Suprapubic skin (tissue), 4 donors: Measurements from ENCODE around the gene TAF1. TPM values are rescaled to one million over a fixed set of nuclear protein-coding genes. Genes with fewer than 3 reads are reported as not detected.

Source experiments
- DNase-seq, 2 donors: peaks; one replicate each; pipeline ENCODE4 v3.0.0-alpha.2; 2019; ENCODE audit warnings: low spot score in 2 of 2
- H3K27ac ChIP-seq: fragments of 200-600 bp; sonication (generic); one replicate; pipeline ENCODE4 v1.5.1; 2019
- H3K27me3 ChIP-seq: fragments of 200-600 bp; sonication (generic); one replicate; pipeline ENCODE4 v1.5.1; 2019
- H3K36me3 ChIP-seq: fragments of 200-600 bp; sonication (generic); one replicate; pipeline ENCODE4 v1.5.1; 2019
- H3K4me1 ChIP-seq: fragments of 200-600 bp; sonication (generic); one replicate; pipeline ENCODE4 v1.5.1; 2019
- H3K4me3 ChIP-seq: fragments of 200-600 bp; sonication (generic); one replicate; pipeline ENCODE4 v1.5.1; 2019; ENCODE audit warnings: mild to moderate bottlenecking
- H3K9me3 ChIP-seq: fragments of 200-600 bp; sonication (generic); one replicate; pipeline ENCODE4 v1.5.1; 2019
- EP300 ChIP-seq: sonication (generic); formaldehyde crosslinking; IDR thresholded peaks from one replicate; pipeline ENCODE4 v1.6.1; 2017; ENCODE audit warnings: antibody characterized with exemption
- POLR2A ChIP-seq, 2 donors: fragments of 450-650 bp; IDR thresholded peaks; one replicate each; pipeline ENCODE4 v1.6.1; 2017; ENCODE audit warnings: antibody characterized with exemption in 2 of 2, mild to moderate bottlenecking in 2 of 2, moderate library complexity in 2 of 2
- POLR2AphosphoS5 ChIP-seq, 3 donors: sonication (generic); formaldehyde crosslinking; IDR thresholded peaks; one replicate each; pipeline ENCODE4 v1.6.1; 2017; ENCODE audit warnings: antibody characterized with exemption in 3 of 3
- WGBS: methylation state at CpG from one replicate; pipeline ENCODE4 v1.1.5; 2018; 5-methylcytosine and 5-hydroxymethylcytosine counted together
- total RNA-seq, 4 donors: library from RNA; depleted of rRNA; stranded (reverse); fragments of >200 nt; gene quantifications; one replicate each; pipeline ENCODE4 v1.1.0, GENCODE V29; 2016
- TF ChIP-seq, protein P1 (sequence below), 2 donors: fragments of 200-600 bp in 1 of 2; fragments of 450-650 bp in 1 of 2; sonication (generic) in 1 of 2; IDR thresholded peaks; one replicate each; pipeline ENCODE4 v1.5.1; 2016 to 2019; ENCODE audit warnings: antibody characterized with exemption in 2 of 2, mild to moderate bottlenecking in 1 of 2, moderate library complexity in 1 of 2

The TAF1 gene
- total RNA-seq, 4 donors from 2014 or later = 24.5 to 92.5 (median 45.2) TPM

DNA sequence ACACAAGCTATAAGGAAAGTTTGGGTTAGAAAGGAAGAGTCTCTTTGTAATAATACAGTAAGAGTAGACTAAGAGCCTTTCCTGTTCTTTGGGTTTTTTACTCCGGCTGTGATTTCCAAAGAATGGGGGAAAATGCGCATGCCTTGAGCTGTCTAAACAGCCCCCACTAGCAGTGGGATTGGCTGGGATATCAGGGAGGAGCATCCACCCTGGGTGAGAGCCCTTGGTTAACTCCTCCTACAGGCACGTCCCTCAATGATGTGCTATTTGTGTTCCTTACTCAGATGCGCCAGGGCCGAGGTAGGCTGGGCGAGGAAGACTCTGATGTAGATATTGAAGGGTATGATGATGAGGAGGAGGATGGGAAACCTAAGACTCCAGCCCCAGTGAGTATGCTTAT, 92.7 kb downstream of the TAF1 start:
- no peaks in the 10 kb centered on the region for H3K9me3 ChIP-seq
- H3K4me3 ChIP-seq = no peak overlapping the region
- H3K27ac ChIP-seq = no peak overlapping the region
- over 99% methylated on average over 6 of the region's 6 CpGs for WGBS
- H3K36me3 ChIP-seq = peaks cover 73% of the 10 kb centered on the region
- no peaks in the 10 kb centered on the region for H3K27me3 ChIP-seq
- no peak for DNase-seq
- TF ChIP-seq POLR2AphosphoS5 (IDR thresholded peaks at IDR 0.05) (no peak), POLR2A (IDR thresholded peaks at IDR 0.05) (no peak), EP300 (no peak)
- TF ChIP-seq, protein P1, sequence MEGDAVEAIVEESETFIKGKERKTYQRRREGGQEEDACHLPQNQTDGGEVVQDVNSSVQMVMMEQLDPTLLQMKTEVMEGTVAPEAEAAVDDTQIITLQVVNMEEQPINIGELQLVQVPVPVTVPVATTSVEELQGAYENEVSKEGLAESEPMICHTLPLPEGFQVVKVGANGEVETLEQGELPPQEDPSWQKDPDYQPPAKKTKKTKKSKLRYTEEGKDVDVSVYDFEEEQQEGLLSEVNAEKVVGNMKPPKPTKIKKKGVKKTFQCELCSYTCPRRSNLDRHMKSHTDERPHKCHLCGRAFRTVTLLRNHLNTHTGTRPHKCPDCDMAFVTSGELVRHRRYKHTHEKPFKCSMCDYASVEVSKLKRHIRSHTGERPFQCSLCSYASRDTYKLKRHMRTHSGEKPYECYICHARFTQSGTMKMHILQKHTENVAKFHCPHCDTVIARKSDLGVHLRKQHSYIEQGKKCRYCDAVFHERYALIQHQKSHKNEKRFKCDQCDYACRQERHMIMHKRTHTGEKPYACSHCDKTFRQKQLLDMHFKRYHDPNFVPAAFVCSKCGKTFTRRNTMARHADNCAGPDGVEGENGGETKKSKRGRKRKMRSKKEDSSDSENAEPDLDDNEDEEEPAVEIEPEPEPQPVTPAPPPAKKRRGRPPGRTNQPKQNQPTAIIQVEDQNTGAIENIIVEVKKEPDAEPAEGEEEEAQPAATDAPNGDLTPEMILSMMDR (IDR thresholded peaks at IDR 0.05) = no peak
- no peaks in the 10 kb centered on the region for H3K4me1 ChIP-seq

DNA sequence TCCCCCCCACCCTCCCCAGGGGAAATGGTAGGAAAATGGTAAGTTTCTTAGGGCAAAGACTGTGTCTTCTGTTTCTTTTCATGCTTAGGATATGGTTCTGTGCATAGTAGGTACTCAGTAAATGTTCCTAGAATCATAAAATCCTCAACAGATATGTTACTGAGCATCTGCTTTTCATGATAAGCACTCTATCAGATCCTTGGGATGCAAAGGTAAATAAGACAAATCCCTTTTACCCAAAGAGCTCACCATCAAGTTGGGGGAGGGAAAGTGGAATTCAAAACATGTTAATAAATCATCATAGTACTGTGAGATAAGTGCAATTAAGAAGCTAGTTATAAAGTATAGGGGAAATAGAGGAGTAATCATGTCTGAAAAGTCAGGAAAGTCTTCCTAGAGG, 98.8 kb downstream of the TAF1 start:
- no peak overlapping the region for H3K4me3 ChIP-seq
- H3K27me3 ChIP-seq = no peaks in the 10 kb centered on the region
- no peaks in the 10 kb centered on the region for H3K9me3 ChIP-seq
- H3K27ac ChIP-seq = no peak overlapping the region
- no peak for TF ChIP-seq POLR2A (IDR thresholded peaks at IDR 0.05)
- TF ChIP-seq, protein P1 (IDR thresholded peaks at IDR 0.05) = no peak
- TF ChIP-seq EP300 = no peak
- no peak for TF ChIP-seq POLR2AphosphoS5 (IDR thresholded peaks at IDR 0.05)
- no peak for DNase-seq
- no peaks in the 10 kb centered on the region for H3K4me1 ChIP-seq
- peaks cover 53% of the 10 kb centered on the region for H3K36me3 ChIP-seq

DNA sequence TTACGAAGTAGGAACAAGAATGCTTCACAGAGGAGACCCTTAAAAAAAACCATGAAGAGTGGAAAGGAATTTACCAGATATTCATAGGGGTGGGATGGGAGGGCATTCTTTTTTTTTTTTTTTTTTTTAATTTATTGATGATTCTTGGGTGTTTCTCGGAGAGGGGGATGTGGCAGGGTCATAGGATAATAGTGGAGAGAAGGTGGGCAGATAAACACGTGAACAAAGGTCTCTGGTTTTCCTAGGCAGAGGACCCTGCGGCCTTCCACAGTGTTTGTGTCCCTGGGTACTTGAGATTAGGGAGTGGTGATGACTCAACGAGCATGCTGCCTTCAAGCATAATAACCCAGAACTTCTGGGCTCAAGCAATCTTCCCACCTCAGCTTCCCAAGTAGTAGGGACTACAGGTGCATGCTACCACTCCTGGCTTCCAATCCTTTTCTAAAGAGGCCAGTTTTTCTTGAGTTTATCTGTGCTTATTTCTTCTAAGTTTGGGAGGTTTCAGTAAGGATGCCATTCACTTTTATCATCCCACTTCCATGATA, 100.9 kb downstream of the TAF1 start:
- H3K27me3 ChIP-seq = no peaks in the 10 kb centered on the region
- no peaks in the 10 kb centered on the region for H3K9me3 ChIP-seq
- no peaks in the 10 kb centered on the region for H3K4me1 ChIP-seq
- peaks cover 33% of the 10 kb centered on the region for H3K36me3 ChIP-seq
- no peak for TF ChIP-seq POLR2AphosphoS5 (IDR thresholded peaks at IDR 0.05)
- no peak overlapping the region for H3K27ac ChIP-seq
- H3K4me3 ChIP-seq = no peak overlapping the region
- DNase-seq = no peak
- 72% methylated on average over 5 of the region's 5 CpGs for WGBS

DNA sequence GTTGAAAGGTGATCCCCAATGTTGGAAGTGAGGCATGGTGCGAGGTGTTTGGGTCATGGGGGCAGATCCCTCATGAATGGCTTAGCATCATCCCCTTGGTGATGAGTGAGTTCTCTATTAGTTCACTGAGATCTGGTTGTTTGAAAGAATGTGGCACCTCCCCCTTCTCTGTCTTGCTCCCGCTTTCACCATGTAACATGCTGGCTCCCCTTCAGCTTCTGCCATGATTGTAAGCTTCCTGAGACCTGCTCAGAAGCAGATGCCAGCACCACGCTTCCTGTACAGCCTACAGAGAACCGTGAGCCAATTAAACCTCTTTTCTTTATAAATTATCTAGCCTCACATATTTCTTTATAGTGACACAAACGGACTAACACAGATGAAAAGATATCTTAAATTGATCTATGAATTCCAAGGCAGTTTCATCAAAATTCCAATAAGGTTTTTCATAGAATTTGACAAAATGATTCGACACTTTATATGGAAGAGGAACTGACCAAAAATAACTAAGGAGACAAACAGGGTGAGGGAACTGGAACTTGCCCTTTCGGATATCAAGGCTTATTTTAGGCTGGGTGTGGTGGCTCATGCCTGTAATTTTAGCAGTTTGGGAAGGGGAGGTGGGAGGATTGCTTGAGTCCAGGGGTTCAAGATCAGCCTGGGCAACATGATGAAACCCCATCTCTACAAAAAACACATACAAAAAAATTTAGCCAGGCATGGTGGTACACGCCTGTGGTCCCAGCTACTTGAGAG, 109.8 kb downstream of the TAF1 start:
- H3K27ac ChIP-seq = no peak overlapping the region
- no peak for TF ChIP-seq EP300
- TF ChIP-seq, protein P1 (IDR thresholded peaks at IDR 0.05) = no peak
- TF ChIP-seq POLR2AphosphoS5 (IDR thresholded peaks at IDR 0.05) = no peak
- TF ChIP-seq POLR2A (IDR thresholded peaks at IDR 0.05) = no peak
- WGBS = 69% methylated on average over 8 of the region's 8 CpGs
- no peaks in the 10 kb centered on the region for H3K4me1 ChIP-seq
- DNase-seq = no peak
- no peaks in the 10 kb centered on the region for H3K27me3 ChIP-seq
- no peaks in the 10 kb centered on the region for H3K9me3 ChIP-seq
- H3K36me3 ChIP-seq = no peaks in the 10 kb centered on the region
- no peak overlapping the region for H3K4me3 ChIP-seq

DNA sequence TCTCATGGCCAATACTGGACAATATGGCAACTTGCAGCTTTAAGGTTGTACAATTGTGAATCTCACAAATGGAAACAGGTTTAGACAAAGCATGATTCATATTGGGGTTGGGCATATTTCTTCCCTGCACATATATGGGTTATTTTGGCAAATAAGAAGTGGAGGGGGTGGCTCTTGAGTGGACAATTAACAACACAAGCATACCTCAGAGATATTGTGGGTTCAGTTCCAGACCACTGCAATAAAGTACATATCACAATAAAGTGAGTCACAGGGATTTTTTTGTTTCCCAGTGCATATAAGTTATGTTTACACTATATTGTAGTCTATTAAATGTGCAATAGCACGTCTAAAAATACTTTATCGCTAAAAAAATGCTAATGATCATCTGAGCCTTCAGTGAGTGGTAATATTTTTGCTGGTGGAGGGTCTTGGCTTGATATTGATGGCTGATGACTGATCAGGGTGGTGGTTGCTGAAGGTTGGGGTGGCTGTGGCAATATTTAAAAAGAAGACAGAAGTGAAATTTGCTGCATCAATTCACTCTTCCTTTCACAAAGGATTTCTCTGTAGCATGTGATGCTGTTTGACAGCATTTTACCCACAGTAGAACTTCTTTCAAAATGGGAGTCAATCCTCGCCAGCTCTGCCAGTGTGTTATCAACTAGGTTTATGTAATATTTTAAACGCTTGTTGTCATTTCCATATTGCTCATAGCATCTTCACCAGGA, 116.2 kb downstream of the TAF1 start:
- Histone ChIP-seq H3K36me3 (no peaks in the 10 kb centered on the region), H3K9me3 (no peaks in the 10 kb centered on the region), H3K27me3 (no peaks in the 10 kb centered on the region), H3K4me1 (no peaks in the 10 kb centered on the region), H3K27ac (no peak overlapping the region), H3K4me3 (no peak overlapping the region)
- TF ChIP-seq POLR2A (IDR thresholded peaks at IDR 0.05) (no peak), EP300 (no peak), POLR2AphosphoS5 (IDR thresholded peaks at IDR 0.05) (no peak)
- TF ChIP-seq, protein P1 (IDR thresholded peaks at IDR 0.05) = no peak
- 77% methylated on average over 4 of the region's 4 CpGs for WGBS
- no peak for DNase-seq
